ENCODE measurements around the gene SYK.

DNA sequence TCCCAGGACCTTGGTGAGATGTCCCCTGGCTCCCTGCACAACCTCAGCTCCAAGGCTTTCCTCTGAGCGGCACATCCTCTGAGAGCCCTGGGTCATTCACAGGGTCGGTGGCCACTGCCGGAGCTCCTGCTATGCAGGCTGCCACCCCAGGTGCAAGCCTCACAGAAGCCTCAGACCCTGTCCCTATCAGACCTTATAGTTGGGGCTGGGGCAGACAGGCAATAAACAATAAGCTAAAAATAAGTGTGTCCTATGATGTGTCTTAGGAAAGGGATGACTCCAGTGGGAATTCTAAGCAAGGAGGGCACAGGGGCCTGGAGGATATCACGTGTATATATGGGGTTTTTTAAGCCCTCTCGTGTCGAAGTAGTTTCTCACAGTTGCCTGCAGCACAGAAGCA, 91.3 kb downstream of the SYK start:
- TF ChIP-seq, protein P1, sequence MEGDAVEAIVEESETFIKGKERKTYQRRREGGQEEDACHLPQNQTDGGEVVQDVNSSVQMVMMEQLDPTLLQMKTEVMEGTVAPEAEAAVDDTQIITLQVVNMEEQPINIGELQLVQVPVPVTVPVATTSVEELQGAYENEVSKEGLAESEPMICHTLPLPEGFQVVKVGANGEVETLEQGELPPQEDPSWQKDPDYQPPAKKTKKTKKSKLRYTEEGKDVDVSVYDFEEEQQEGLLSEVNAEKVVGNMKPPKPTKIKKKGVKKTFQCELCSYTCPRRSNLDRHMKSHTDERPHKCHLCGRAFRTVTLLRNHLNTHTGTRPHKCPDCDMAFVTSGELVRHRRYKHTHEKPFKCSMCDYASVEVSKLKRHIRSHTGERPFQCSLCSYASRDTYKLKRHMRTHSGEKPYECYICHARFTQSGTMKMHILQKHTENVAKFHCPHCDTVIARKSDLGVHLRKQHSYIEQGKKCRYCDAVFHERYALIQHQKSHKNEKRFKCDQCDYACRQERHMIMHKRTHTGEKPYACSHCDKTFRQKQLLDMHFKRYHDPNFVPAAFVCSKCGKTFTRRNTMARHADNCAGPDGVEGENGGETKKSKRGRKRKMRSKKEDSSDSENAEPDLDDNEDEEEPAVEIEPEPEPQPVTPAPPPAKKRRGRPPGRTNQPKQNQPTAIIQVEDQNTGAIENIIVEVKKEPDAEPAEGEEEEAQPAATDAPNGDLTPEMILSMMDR (IDR thresholded peaks at IDR 0.05) = no peak
- TF ChIP-seq POLR2A (IDR thresholded peaks at IDR 0.05) = no peak

Data from thyroid gland (tissue), 4 donors.